Fibroblast of lung (primary cell): ENCODE measurements around the gene CTBP1. TPM values are rescaled to one million over a fixed set of nuclear protein-coding genes. Genes with fewer than 3 reads are reported as not detected.

ENCODE experiments used
- DNase-seq, 2 donors: peaks; one replicate each; pipeline versions ENCODE4 v3.0.0 to v3.0.0-alpha.2; 2010; ENCODE audit warnings: low read depth in 2 of 2
- H2AFZ ChIP-seq: 2 replicates; pipeline ENCODE4 v1.5.1; 2012; ENCODE audit warnings: low read length, control low read depth, inconsistent platforms
- H3K27ac ChIP-seq: 2 replicates; pipeline ENCODE4 v1.5.1; 2011; ENCODE audit warnings: low read length, control low read depth; ENCODE audit not compliant: insufficient read depth
- H3K27me3 ChIP-seq: 2 replicates; pipeline ENCODE4 v1.5.1; 2011; ENCODE audit warnings: mild to moderate bottlenecking, low read length; ENCODE audit not compliant: control insufficient read depth, insufficient read depth
- H3K36me3 ChIP-seq: 2 replicates; pipeline ENCODE4 v1.5.1; 2011; ENCODE audit warnings: low read length; ENCODE audit not compliant: control insufficient read depth, insufficient read depth
- H3K4me1 ChIP-seq: 2 replicates; pipeline ENCODE4 v1.5.1; 2011; ENCODE audit warnings: low read length; ENCODE audit not compliant: control insufficient read depth, insufficient read depth; ENCODE audit errors: extremely low read depth
- H3K4me2 ChIP-seq: 2 replicates; pipeline ENCODE4 v1.5.1; 2011; ENCODE audit warnings: low read length, control low read depth; ENCODE audit not compliant: insufficient read depth; ENCODE audit errors: extremely low read depth
- H3K4me3 ChIP-seq, 4 experiments: fragments of 200-600 bp in 1 of 4; sonication (generic) in 1 of 4; replicated peaks in 1 of 4; 2 replicates each; pipeline ENCODE4 v1.5.1; 2011 to 2016; ENCODE audit warnings: low read length in 4 of 4, low read depth in 3 of 4, mild to moderate bottlenecking in 3 of 4, control low read depth in 2 of 4, inconsistent platforms in 1 of 4, mixed read lengths in 1 of 4; ENCODE audit not compliant: insufficient read depth in 1 of 4; ENCODE audit errors: control extremely low read depth in 1 of 4
- H3K79me2 ChIP-seq: 2 replicates; pipeline ENCODE4 v1.5.1; 2012; ENCODE audit warnings: mild to moderate bottlenecking, low read length, inconsistent platforms; ENCODE audit not compliant: control insufficient read depth, insufficient read depth
- H3K9ac ChIP-seq: 2 replicates; pipeline ENCODE4 v1.5.1; 2011; ENCODE audit warnings: mild to moderate bottlenecking, low read length, control low read depth; ENCODE audit not compliant: insufficient read depth
- H3K9me3 ChIP-seq: 2 replicates; pipeline ENCODE4 v1.5.1; 2012; ENCODE audit warnings: low read depth, low read length; ENCODE audit not compliant: control insufficient read depth, insufficient read depth
- H4K20me1 ChIP-seq: 2 replicates; pipeline ENCODE4 v1.5.1; 2011; ENCODE audit warnings: low read length; ENCODE audit not compliant: control insufficient read depth, insufficient read depth; ENCODE audit errors: extremely low read depth
- CTCF ChIP-seq, 2 donors: IDR thresholded peaks in 1 of 2; conservative IDR thresholded peaks in 1 of 2; 1 replicate in 1 of 2; 2 replicates in 1 of 2; pipeline ENCODE4 v1.5.1; 2011 to 2012; ENCODE audit warnings: low read length in 2 of 2, control low read depth in 1 of 2, inconsistent platforms in 1 of 2, low read depth in 1 of 2, mild to moderate bottlenecking in 1 of 2
- EZH2 ChIP-seq: IDR thresholded peaks from 2 replicates; pipeline ENCODE4 v1.5.1; 2012; ENCODE audit warnings: low read length, control low read depth, mild to moderate bottlenecking; ENCODE audit errors: missing control alignments
- polyA plus RNA-seq, 2 donors: library from polyadenylated mRNA; depleted of rRNA in 1 of 2; stranded (reverse) in 1 of 2; unstranded in 1 of 2; fragments of >200 nt; gene quantifications; 2 replicates each; pipeline ENCODE4 v1.2.1, GENCODE V29; 2011 to 2012; ENCODE audit warnings: missing spikeins in 1 of 2
- total RNA-seq: library from RNA; depleted of rRNA; stranded (reverse); fragments of >200 nt; gene quantifications from 2 replicates; pipeline ENCODE4 v1.2.1, GENCODE V29; 2014

The CTBP1 gene
- total and polyA plus RNA-seq, 2 donors (not counting 1 experiment from before 2014, with no cell fraction given) = 78.2 to 249 TPM

GRCh38 chr4:1255151-1255550, 6.2 kb upstream of the CTBP1 start:
- H2AFZ ChIP-seq = no peak overlapping the region
- no peak overlapping the region for H3K9ac ChIP-seq
- no peaks in the 10 kb centered on the region for H3K4me1 ChIP-seq
- H3K79me2 ChIP-seq = peaks cover 6% of the 10 kb centered on the region
- H3K36me3 ChIP-seq = peaks cover 5% of the 10 kb centered on the region
- TF ChIP-seq EZH2 = no peak
- no peak for TF ChIP-seq CTCF (conservative IDR thresholded peaks at IDR 0.05 in 1 of 2, IDR thresholded peaks at IDR 0.05 in 1 of 2; ENCODE audit: low read depth in 1 of 2, low read length in 2 of 2)
- DNase-seq = peak in 1 of 2 donors; percentile 26
- H3K4me3 ChIP-seq = no peak overlapping the region
- no peaks in the 10 kb centered on the region for H4K20me1 ChIP-seq
- no peak overlapping the region for H3K27ac ChIP-seq
- H3K27me3 ChIP-seq = no peaks in the 10 kb centered on the region
- no peaks in the 10 kb centered on the region for H3K9me3 ChIP-seq
- no peak overlapping the region for H3K4me2 ChIP-seq

GRCh38 chr4:1253831-1254230, 4.9 kb upstream of the CTBP1 start:
- Histone ChIP-seq H3K27ac (no peak overlapping the region), H3K27me3 (no peaks in the 10 kb centered on the region), H3K79me2 (peaks cover 9% of the 10 kb centered on the region), H3K4me1 (no peaks in the 10 kb centered on the region), H3K9me3 (no peaks in the 10 kb centered on the region), H4K20me1 (no peaks in the 10 kb centered on the region), H3K4me2 (no peak overlapping the region), H3K36me3 (peaks cover 5% of the 10 kb centered on the region), H2AFZ (no peak overlapping the region), H3K4me3 (no peak overlapping the region), H3K9ac (no peak overlapping the region)
- TF ChIP-seq EZH2 (no peak), CTCF (conservative IDR thresholded peaks at IDR 0.05 in 1 of 2, IDR thresholded peaks at IDR 0.05 in 1 of 2; ENCODE audit: low read depth in 1 of 2, low read length in 2 of 2) (no peak)
- DNase-seq = no peak

- Histone ChIP-seq H3K36me3 (peaks cover 5% of the 10 kb centered on the region), H2AFZ (no peak overlapping the region), H3K79me2 (peaks cover 9% of the 10 kb centered on the region), H3K4me2 (no peak overlapping the region), H3K4me3 (no peak overlapping the region), H4K20me1 (no peaks in the 10 kb centered on the region), H3K27me3 (no peaks in the 10 kb centered on the region), H3K9me3 (no peaks in the 10 kb centered on the region), H3K9ac (no peak overlapping the region), H3K27ac (no peak overlapping the region), H3K4me1 (no peaks in the 10 kb centered on the region)
- no peak for DNase-seq
- TF ChIP-seq CTCF (conservative IDR thresholded peaks at IDR 0.05 in 1 of 2, IDR thresholded peaks at IDR 0.05 in 1 of 2; ENCODE audit: low read depth in 1 of 2, low read length in 2 of 2) = no peak
- TF ChIP-seq EZH2 = no peak
Measured at GRCh38 chr4:1252928-1253492, 4.1 kb upstream of the CTBP1 start.
